Pancreas (tissue), 10 donors: ENCODE results near the gene CCDC12. TPM values are rescaled to one million over a fixed set of nuclear protein-coding genes. Genes with fewer than 3 reads are reported as not detected.
A peak's percentile ranks its signal among the peaks of the same experiment; 100 is the strongest.

Source experiments
- ATAC-seq, 4 donors: fragments of 200-7000 bp; cut with Tn5 transposase; one replicate each; pipeline versions ENCODE4 v1.8.0 to v1.9.1; 2020; ENCODE audit warnings: mild to moderate bottlenecking in 4 of 4, moderate library complexity in 4 of 4
- DNase-seq, 6 donors: peaks; one replicate each; pipeline ENCODE4 v3.0.0-alpha.2; 2020
- FAIRE-seq: peaks from 2 replicates; lab custom pipeline; 2012; peaks lifted over from hg19 to GRCh38; lab: Jason Lieb, UNC
- H3K27ac ChIP-seq, 4 donors: fragments of 200-600 bp; sonication (generic); 1 replicate in 3 of 4; 2 replicates in 1 of 4; pipeline versions ENCODE4 v1.5.0 to v1.8.0; 2020
- H3K27me3 ChIP-seq, 4 donors: fragments of 200-600 bp; one replicate each; pipeline ENCODE4 v1.8.0; 2021
- H3K36me3 ChIP-seq, 3 donors: fragments of 200-600 bp; sonication (generic) in 1 of 3; one replicate each; pipeline versions ENCODE4 v1.5.0 to v1.8.0; 2020 to 2021
- H3K4me1 ChIP-seq, 3 donors: fragments of 200-600 bp; one replicate each; pipeline ENCODE4 v1.8.0; 2021
- H3K4me3 ChIP-seq, 4 donors: fragments of 200-600 bp; sonication (generic) in 2 of 4; one replicate each; pipeline versions ENCODE4 v1.5.0 to v1.8.0; 2020 to 2021
- H3K9me3 ChIP-seq, 4 donors: fragments of 200-600 bp; one replicate each; pipeline ENCODE4 v1.8.0; 2021
- WGBS, 2 donors: extraction: QIAGEN DNeasy Blood & Tissue Kit; methylation state at CpG; one replicate each; pipeline ENCODE4 v1.1.7; 2013; 5-methylcytosine and 5-hydroxymethylcytosine counted together
- intact Hi-C, 3 donors: fragments of 100-400 bp; cut with DNase I; formaldehyde crosslinking; loops; one replicate each; pipeline versions ENCODE4 v1.11.1 to v1.14.2; 2022
- polyA plus RNA-seq, 2 donors: library from polyadenylated mRNA; stranded (reverse); fragments of 200-250 nt; gene quantifications; one replicate each; pipeline ENCODE4 v1.2.3, GENCODE V29; 2013
- total RNA-seq, 6 donors: library from RNA; stranded (reverse); fragmentation: NEBNext Ultra II Directional in 4 of 6; extraction: Animal tissue kit (Norgen Biotek cat#: 25700) in 4 of 6; gene quantifications; one replicate each; pipeline versions ENCODE4 v1.2.1 to v1.2.4, GENCODE V29; 2021 to 2023
- TF ChIP-seq, protein P1 (sequence below), 4 donors: fragments of 200-600 bp; sonication (generic) in 3 of 4; IDR thresholded peaks; one replicate each; pipeline versions ENCODE4 v1.5.0 to v1.8.0; 2021; ENCODE audit warnings: antibody characterized with exemption in 4 of 4
- donor health status: healthy with polysubstance abuse.
- donor health status: DM: no; HTN: no; CAD: no; lungs with moderate emphysema.
- donor health status: DM: no; HTN: no; CAD: no.
- donor health status: control.
- donor health status: control.
- donor health status: Bipolar disorder and iron deficiency.
- donor health status: DM: yes; HTN: yes; CAD: no.
- donor health status: DM: no; HTN: no; CAD: no.
- donor health status: DM: no; HTN: no; CAD: no.
- donor health status: DM: yes; HTN: yes; CAD: no.

The CCDC12 gene
- total and polyA plus RNA-seq, 8 donors = 20.7 to 82.8 (median 24.9) TPM

- DNase-seq = peak in 4 of 6 donors; percentile 64 to 80 (median 71)
- TF ChIP-seq, protein P1, sequence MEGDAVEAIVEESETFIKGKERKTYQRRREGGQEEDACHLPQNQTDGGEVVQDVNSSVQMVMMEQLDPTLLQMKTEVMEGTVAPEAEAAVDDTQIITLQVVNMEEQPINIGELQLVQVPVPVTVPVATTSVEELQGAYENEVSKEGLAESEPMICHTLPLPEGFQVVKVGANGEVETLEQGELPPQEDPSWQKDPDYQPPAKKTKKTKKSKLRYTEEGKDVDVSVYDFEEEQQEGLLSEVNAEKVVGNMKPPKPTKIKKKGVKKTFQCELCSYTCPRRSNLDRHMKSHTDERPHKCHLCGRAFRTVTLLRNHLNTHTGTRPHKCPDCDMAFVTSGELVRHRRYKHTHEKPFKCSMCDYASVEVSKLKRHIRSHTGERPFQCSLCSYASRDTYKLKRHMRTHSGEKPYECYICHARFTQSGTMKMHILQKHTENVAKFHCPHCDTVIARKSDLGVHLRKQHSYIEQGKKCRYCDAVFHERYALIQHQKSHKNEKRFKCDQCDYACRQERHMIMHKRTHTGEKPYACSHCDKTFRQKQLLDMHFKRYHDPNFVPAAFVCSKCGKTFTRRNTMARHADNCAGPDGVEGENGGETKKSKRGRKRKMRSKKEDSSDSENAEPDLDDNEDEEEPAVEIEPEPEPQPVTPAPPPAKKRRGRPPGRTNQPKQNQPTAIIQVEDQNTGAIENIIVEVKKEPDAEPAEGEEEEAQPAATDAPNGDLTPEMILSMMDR (IDR thresholded peaks at IDR 0.05) = no peak
- peaks cover 72 to 90% (median 87%) of the 10 kb centered on the region in 3 donors for H3K4me1 ChIP-seq
Measured at GRCh38 chr3:46946856-46947545, 29.5 kb downstream of the CCDC12 start.

GRCh38 chr3:46946416-46946815, 30.1 kb downstream of the CCDC12 start:
- 25 to 34% methylated on average over 6 of the region's 6 CpGs for WGBS, 2 donors
- TF ChIP-seq, protein P1 (IDR thresholded peaks at IDR 0.05) = no peak
- intact Hi-C loops = no loop called here
- DNase-seq = peak in 4 of 6 donors; percentile 61 to 80 (median 70)
- no peak overlapping the region for H3K4me3 ChIP-seq
- peaks cover 78 to 96% (median 93%) of the 10 kb centered on the region in 3 donors for H3K4me1 ChIP-seq
- H3K27me3 ChIP-seq = no peaks in the 10 kb centered on the region
- peak; percentile 7 to 15 (median 12) for ATAC-seq
- H3K27ac ChIP-seq = peak overlapping the region; percentile 91 to 97 (median 92)
- H3K36me3 ChIP-seq = no peaks in the 10 kb centered on the region
- FAIRE-seq = no peak
- no peaks in the 10 kb centered on the region for H3K9me3 ChIP-seq

More at GRCh38 chr3:46946856-46947545, 29.5 kb downstream of the CCDC12 start:
- no peak for FAIRE-seq
- Histone ChIP-seq H3K9me3 (no peaks in the 10 kb centered on the region), H3K27me3 (no peaks in the 10 kb centered on the region), H3K36me3 (no peaks in the 10 kb centered on the region), H3K4me3 (peak overlapping the region in 1 of 4 donors; percentile 0), H3K27ac (peak overlapping the region; percentile 91 to 97 (median 92))
- WGBS, 2 donors = 9 to 12% methylated on average over 7 of the region's 7 CpGs
- peak; percentile 22 to 50 (median 40) for ATAC-seq
- intact Hi-C loops = no loop called here

- WGBS, 2 donors = 49 to 52% methylated on average over 8 of the region's 8 CpGs
- intact Hi-C loops = loop anchor here in 1 of 3 donors (5.0 kb wide), 1 partner anchor 38 kb away; no protein-coding TSS in a partner anchor
- no peak for FAIRE-seq
- H3K27ac ChIP-seq = peak overlapping the region; percentile 91 to 97 (median 92)
- DNase-seq = peak in 1 of 6 donors; percentile 28
- peak in 1 of 4 donors; percentile 3 for ATAC-seq
- no peaks in the 10 kb centered on the region for H3K9me3 ChIP-seq
- H3K4me1 ChIP-seq = peaks cover 77 to 85% (median 78%) of the 10 kb centered on the region in 3 donors
- no peak overlapping the region for H3K4me3 ChIP-seq
- TF ChIP-seq, protein P1 (IDR thresholded peaks at IDR 0.05) = no peak
- H3K36me3 ChIP-seq = peaks cover 0 to 11% (median 0%) of the 10 kb centered on the region in 3 donors
- no peaks in the 10 kb centered on the region for H3K27me3 ChIP-seq
Measured at GRCh38 chr3:46944191-46944590, 32.4 kb downstream of the CCDC12 start.

DNA sequence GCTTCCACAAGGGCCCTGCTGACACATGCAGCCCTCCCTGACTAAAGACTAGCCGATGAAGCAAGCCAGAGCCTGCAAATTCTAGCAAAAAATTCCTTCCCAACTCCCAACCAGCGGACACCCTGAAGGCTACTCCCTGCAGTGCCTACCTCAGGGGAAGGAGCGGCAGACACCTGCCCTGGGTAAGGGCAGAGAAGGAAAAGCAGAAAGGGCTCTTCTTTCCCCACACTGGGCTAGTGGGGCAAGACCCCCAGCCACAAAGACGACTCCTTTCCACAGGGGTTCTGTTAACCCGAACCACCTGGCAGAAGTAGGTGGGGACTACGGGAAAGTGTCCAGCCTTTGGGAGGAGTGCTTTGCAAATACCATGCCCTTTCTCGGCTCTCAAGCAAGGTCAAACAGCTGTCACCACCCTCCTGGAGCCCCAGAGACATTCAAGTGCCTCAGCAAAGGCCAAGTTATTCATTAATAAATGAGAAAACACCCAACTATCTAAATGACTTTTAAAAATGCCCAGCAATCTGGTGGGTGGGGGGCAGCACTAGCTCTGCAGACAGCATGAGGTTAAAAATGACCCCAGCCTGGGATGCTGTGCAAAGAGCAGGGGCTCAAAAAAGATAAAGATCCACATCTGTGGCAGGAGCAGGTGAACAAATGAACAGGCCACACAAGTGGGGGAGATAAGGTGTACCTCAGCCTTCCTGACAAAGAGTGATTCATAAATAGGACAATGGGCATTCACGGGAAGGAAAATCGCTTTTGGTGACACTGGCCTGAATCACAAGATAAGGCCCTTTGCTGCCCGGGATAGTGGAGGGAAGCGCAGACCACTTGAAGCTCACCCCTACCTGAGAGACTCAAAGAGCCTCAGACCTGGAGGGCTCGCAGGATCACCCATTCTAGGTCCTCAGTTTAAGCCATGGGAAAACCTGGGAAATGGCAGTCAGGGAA, 33.0 kb downstream of the CCDC12 start:
- TF ChIP-seq, protein P1 (IDR thresholded peaks at IDR 0.05) = no peak
- ATAC-seq (peak; percentile 39 to 72 (median 68)), DNase-seq (peak in 5 of 6 donors; percentile 71 to 84 (median 75)), FAIRE-seq (no peak)
- Histone ChIP-seq H3K4me3 (peak overlapping the region in 2 of 4 donors; percentile 11 to 25), H3K27ac (peak overlapping the region; percentile 91 to 97 (median 92)), H3K27me3 (no peaks in the 10 kb centered on the region), H3K36me3 (peaks cover 0 to 11% (median 0%) of the 10 kb centered on the region in 3 donors), H3K4me1 (peaks cover 77 to 85% (median 78%) of the 10 kb centered on the region in 3 donors), H3K9me3 (no peaks in the 10 kb centered on the region)
- 16 to 21% methylated on average over 12 of the region's 12 CpGs for WGBS, 2 donors
- intact Hi-C loops = loop anchor here in 1 of 3 donors (5.0 kb wide), 1 partner anchor 39 kb away; no protein-coding TSS in a partner anchor
